ENCODE data around the gene AP2A2. TPM values are rescaled to one million over a fixed set of nuclear protein-coding genes. Genes with fewer than 3 reads are reported as not detected.

AP2A2 gene
- total RNA-seq, 2 experiments from 2014 or later: 45.9 to 46.6 TPM

DNA sequence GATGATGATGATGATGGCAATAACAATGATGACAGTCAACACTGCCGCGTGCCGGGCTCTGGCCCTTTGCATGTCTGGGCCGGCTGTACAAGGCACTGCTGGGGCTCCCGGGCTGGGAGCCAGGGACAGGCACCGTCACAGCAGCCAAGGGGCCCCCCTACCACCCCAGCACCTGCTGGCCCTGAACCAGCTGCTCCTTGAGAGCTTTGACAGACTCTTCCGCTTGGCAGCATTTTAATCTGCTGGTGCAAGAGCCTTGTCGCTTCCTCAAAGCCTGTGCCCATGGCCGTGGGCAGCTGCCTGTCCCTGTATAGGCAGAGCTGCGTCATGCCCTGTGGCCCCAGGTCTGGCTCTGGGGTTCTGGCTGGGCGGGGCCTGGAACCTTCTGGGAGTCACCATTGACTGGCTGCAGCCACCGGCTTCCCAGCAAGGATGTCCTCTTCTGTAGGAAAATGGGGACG, 123.8 kb downstream of the AP2A2 start:
- no peaks in the 10 kb centered on the region for H3K36me3 Mint-ChIP-seq (ENCODE audit: low read depth)
- H3K4me1 Mint-ChIP-seq (ENCODE audit: low read depth): no peaks in the 10 kb centered on the region
- no peak for TF ChIP-seq CTCF (IDR thresholded peaks at IDR 0.05)
- H3K4me3 ChIP-seq (ENCODE audit: low read length): no peak overlapping the region
- H3K9me3 Mint-ChIP-seq: no peaks in the 10 kb centered on the region
- DNase-seq (no peak), ATAC-seq (ENCODE audit: poor library complexity) (no peak)
- H3K27ac Mint-ChIP-seq: no peak overlapping the region
- POLR2A ChIA-PET: no interaction called here
- H3K27ac ChIP-seq (ENCODE audit: low read depth in 1 of 2, low read length in 2 of 2): no peak overlapping the region
- intact Hi-C loops (cut with DNase I, micrococcal nuclease): no loop called here
- no peaks in the 10 kb centered on the region for H3K36me3 ChIP-seq (ENCODE audit: insufficient read depth, low read length)
- H3K4me1 ChIP-seq (ENCODE audit: insufficient read depth, low read length): peaks cover 10% of the 10 kb centered on the region
- peaks cover 5 to 9% of the 10 kb centered on the region in 2 experiments for H3K27me3 ChIP-seq (ENCODE audit: control insufficient read depth in 1 of 2, insufficient read depth in 2 of 2, low read length in 2 of 2)
- H3K9me3 ChIP-seq (ENCODE audit: control insufficient read depth in 1 of 2, insufficient read depth in 1 of 2, low read length in 2 of 2): no peaks in the 10 kb centered on the region
- CTCF ChIA-PET: no interaction called here
- H3K27me3 Mint-ChIP-seq: peaks cover 5% of the 10 kb centered on the region
- H3K4me3 Mint-ChIP-seq: no peak overlapping the region

DNA sequence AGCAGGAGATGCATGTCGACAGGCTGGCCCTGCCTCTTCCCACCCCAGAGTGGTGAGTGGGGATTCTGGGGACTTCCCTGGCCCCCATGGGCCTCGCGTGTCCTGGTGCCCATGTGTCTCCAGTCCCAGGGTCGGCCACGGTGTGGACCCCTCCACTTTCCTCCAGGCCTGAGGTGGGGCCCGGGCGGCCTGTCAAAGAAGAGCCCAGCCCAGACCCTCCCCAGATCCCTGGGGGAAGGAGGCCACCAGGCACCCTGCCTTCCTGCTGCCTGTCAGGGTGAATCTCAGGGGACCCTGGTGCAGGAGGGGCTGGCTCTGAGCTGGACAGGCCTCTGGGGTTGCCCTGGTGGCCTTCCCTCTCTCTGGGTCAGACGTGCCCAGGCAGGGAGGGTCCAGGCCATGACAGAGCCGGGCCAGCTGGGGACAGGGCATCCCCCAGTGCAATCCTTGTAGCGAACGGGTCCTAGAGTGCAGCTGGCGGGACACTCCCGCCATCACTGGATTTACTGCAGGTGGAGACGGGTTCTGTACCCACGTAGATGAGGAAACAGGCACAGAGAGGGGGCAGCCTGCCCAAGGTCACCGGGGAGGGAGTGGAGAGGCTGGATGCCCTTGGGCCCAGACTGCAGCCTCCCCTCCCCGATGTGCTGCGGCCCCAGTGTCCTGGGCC, 124.4 kb downstream of the AP2A2 start:
- Mint-ChIP-seq H3K4me3 (no peak overlapping the region), H3K9me3 (no peaks in the 10 kb centered on the region), H3K4me1 (ENCODE audit: low read depth) (no peaks in the 10 kb centered on the region), H3K27me3 (peaks cover 5% of the 10 kb centered on the region), H3K36me3 (ENCODE audit: low read depth) (no peaks in the 10 kb centered on the region), H3K27ac (no peak overlapping the region)
- DNase-seq (no peak), ATAC-seq (ENCODE audit: poor library complexity) (no peak)
- ChIA-PET CTCF (interaction anchor here (1.6 kb wide), 1 partner anchor 202 kb away, joined by 11 read pairs; no protein-coding TSS in a partner anchor), POLR2A (no interaction called here)
- H3K27me3 ChIP-seq (ENCODE audit: control insufficient read depth in 1 of 2, insufficient read depth in 2 of 2, low read length in 2 of 2): peaks cover 5 to 9% of the 10 kb centered on the region in 2 experiments
- H3K36me3 ChIP-seq (ENCODE audit: insufficient read depth, low read length): no peaks in the 10 kb centered on the region
- H3K4me1 ChIP-seq (ENCODE audit: insufficient read depth, low read length): peaks cover 10% of the 10 kb centered on the region
- intact Hi-C loops (cut with DNase I, micrococcal nuclease): no loop called here
- no peaks in the 10 kb centered on the region for H3K9me3 ChIP-seq (ENCODE audit: control insufficient read depth in 1 of 2, insufficient read depth in 1 of 2, low read length in 2 of 2)
- no peak overlapping the region for H3K27ac ChIP-seq (ENCODE audit: low read depth in 1 of 2, low read length in 2 of 2)
- H3K4me3 ChIP-seq (ENCODE audit: low read length): no peak overlapping the region
- no peak for TF ChIP-seq CTCF (IDR thresholded peaks at IDR 0.05)

DNA sequence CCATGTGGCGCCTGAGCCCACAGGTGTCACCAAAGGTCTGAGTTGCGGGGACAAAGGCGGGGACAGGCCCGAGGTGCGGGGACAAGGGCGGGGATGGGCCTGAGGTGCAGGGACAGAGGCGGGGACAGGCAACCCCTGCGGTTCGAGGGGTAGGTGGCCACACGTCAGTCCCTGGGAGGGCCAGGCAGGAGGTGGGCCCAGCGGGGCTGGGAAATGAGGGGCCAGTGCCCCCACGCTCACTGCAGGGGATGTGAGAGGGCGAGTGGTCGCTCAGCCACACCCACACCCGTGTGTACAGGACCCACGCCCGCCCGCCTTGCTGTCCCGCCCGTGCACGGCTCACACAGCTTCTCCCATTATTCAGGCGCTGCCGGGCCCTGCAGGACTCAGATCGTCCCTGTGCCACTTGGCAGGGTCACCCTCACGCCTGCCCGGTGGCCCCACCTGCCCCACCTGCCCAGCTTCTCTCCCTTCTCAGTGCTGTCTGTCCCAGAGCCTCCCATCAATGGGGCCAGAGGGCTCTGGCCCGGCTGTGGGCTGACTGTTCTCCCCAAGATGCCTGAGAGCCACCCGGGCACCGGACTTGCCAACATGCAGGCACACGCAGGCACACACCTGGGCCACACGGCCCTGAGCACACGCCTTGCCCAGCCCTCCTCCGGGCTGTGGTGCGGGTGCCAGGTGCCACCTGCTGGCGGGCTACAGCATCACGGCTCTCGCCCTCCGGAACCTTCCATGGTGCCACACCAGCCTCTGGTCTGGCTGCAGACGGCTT, 125.1 kb downstream of the AP2A2 start:
- no peaks in the 10 kb centered on the region for H3K36me3 Mint-ChIP-seq (ENCODE audit: low read depth)
- intact Hi-C loops (cut with DNase I, micrococcal nuclease): loop anchor here in 1 of 2 experiments (1.0 kb wide), 1 partner anchor 202 kb away; no protein-coding TSS in a partner anchor
- H3K27me3 ChIP-seq (ENCODE audit: control insufficient read depth in 1 of 2, insufficient read depth in 2 of 2, low read length in 2 of 2): peaks cover 5 to 11% of the 10 kb centered on the region in 2 experiments
- peak; percentile 91 for ATAC-seq (ENCODE audit: poor library complexity)
- DNase-seq: peak; percentile 29 to 86 (median 68)
- POLR2A ChIA-PET: no interaction called here
- peaks cover 10% of the 10 kb centered on the region for H3K4me1 ChIP-seq (ENCODE audit: insufficient read depth, low read length)
- H3K4me3 ChIP-seq (ENCODE audit: low read length): no peak overlapping the region
- CTCF ChIA-PET: interaction anchor here (1.6 kb wide), 1 partner anchor 202 kb away, joined by 11 read pairs; no protein-coding TSS in a partner anchor
- no peaks in the 10 kb centered on the region for H3K4me1 Mint-ChIP-seq (ENCODE audit: low read depth)
- no peak overlapping the region for H3K27ac ChIP-seq (ENCODE audit: low read depth in 1 of 2, low read length in 2 of 2)
- H3K4me3 Mint-ChIP-seq: no peak overlapping the region
- no peak overlapping the region for H3K27ac Mint-ChIP-seq
- H3K27me3 Mint-ChIP-seq: peaks cover 5% of the 10 kb centered on the region
- no peaks in the 10 kb centered on the region for H3K36me3 ChIP-seq (ENCODE audit: insufficient read depth, low read length)
- no peaks in the 10 kb centered on the region for H3K9me3 Mint-ChIP-seq
- peak; percentile 53 for TF ChIP-seq CTCF (IDR thresholded peaks at IDR 0.05)
- H3K9me3 ChIP-seq (ENCODE audit: control insufficient read depth in 1 of 2, insufficient read depth in 1 of 2, low read length in 2 of 2): no peaks in the 10 kb centered on the region

Data from CD4-positive, alpha-beta T cell (primary cell).